GM19438 (cell line): ENCODE measurements around the gene ADRA2C.
"Not testable (repeated sequence)": the region's sequence is repeated elsewhere in the genome, so short reads cannot be mapped to it uniquely, and the experiment has no call there.

Experiments used
- ATAC-seq: cut with Tn5 transposase; IDR thresholded peaks from one replicate; pipeline ENCODE4 v1.9.1; 2021; ENCODE audit warnings: low read depth; ENCODE audit not compliant: unreplicated experiment

Gene ADRA2C

DNA sequence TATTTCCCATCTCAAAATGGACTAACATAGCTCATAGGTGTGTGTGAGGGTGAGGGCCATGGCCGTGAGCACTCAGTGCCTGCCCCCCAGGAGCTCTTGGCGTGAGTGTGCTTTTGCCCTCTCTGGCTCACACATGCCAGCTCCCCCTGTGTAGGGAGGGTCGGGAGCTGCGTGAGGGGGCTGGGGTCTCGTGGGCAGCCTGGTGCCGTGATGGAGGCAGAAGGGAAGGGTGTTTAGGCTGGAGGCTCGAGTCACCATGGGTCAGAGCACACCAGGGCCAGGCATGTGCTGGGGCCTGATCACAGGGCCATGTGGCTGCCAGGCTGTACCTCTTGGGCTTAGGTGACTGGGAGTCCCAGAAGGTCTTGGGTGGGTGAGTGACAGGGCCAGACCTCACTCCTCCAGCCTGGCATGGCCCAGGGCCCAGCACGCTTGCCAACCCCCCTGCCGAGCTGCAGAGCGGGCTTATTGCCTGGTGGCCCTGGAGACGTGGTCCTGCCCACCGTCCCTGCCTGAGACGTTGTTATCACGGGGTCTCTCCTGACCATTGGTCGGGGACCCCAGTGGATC is 44.0 kb downstream of the ADRA2C start:
- no peak for ATAC-seq

DNA sequence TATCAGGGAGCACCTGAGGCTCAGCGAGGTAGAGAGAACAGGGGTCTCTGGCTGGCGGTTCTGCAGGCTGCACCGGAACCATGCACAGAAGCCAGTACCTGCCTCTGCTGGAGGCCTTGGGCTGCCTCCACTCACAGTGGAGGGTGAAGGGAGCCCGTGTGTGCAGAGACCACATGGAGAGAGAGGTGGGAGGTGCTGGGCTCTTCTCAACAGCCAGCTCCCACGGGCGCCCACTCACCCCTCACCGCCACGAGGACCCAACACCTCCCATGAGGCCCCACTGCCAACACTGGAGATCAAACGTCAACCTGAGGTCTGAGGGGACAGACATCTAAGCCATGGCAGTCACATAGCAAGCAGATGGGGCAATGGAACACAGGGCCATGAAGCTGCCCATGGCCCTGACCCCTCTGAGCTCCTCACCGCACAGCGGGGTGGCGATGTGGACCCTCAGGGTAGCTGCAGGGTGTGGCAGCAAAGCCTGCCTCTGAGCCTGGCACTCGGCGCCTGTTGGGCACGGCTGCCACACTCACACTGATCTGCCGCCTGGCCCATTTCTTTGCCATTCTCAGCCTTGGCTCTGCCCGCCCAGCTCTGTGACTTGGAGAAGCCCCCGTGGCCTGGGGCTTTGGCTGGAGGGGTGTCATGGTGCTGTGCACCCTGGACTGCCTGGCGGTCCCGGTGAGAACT is 44.8 kb downstream of the ADRA2C start:
- no peak for ATAC-seq

DNA sequence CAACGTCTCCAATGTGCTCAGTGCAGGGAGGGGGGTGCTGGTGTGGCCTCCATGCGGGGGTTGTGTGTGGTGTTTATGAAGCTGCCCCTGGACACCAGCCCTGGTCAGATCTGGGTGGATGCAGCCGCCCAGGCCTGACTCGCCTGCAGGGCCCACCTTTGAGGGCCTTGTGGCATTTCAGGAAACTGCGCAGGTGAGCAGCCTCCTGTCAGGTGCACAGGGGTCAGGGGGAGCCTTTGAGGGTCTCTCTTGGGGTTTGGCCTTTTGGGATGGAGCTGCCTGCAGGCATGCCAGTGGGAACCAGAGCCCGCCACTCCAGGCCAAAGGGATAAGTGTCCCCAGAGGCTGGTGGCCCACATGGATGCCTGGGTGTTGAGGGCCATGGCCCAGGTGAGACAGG is 45.4 kb downstream of the ADRA2C start:
- ATAC-seq: no peak

DNA sequence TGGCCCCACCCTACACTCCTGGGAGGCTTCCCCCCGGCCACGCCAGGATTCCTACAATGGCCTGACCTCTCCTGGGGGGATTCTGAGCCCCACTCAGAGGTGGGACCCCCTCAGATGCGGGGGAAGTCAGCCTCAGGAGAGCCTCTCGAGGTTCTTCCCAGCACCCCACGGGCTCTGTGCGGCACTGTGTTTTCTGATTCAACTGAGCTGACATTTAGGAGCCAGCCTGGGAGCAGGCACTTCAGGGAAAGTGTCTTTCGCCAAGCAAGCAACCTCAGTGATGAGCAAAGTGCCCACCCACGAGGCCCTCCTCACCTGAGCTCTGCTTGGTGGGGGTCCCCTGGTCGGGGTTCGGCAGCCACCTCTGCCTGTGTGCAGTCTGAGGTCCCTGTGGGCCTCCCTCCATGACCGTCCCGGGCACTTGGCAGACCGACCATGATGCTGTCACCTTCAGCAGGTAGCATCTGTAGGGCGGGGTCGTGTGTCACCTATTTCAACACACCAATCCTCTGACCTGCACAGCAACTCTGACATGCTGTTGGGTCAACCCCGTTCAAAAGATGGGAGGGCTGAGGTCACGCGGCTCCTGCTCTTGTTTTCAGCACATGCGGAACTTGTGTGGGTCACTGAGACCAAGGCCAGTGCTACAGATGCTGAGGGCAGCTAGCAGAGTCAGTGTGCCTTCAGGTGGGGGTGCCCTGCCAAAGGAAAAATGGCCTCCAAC is 46.2 kb downstream of the ADRA2C start:
- ATAC-seq: no peak

- no peak for ATAC-seq
Measured at GRCh38 chr4:3813151-3814052, 47.2 kb downstream of the ADRA2C start.

GRCh38 chr4:3814053-3814570 is 47.9 kb downstream of the ADRA2C start:
- ATAC-seq: no peak

DNA sequence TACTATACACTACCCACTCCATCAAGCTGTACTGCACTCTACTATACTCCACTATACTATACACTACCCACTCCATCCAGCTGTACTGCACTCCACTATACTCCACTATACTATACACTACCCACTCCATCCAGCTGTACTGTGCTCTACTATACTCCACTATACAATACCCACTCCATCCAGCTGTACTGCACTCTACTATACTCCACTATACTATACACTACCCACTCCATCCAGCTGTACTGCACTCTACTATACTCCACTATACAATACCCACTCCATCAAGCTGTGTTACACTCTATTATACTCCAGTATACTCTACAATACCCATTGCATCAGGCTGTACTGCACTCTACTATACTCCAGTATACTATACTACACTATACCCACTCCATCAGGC is 48.7 kb downstream of the ADRA2C start:
- ATAC-seq: not testable (repeated sequence)

DNA sequence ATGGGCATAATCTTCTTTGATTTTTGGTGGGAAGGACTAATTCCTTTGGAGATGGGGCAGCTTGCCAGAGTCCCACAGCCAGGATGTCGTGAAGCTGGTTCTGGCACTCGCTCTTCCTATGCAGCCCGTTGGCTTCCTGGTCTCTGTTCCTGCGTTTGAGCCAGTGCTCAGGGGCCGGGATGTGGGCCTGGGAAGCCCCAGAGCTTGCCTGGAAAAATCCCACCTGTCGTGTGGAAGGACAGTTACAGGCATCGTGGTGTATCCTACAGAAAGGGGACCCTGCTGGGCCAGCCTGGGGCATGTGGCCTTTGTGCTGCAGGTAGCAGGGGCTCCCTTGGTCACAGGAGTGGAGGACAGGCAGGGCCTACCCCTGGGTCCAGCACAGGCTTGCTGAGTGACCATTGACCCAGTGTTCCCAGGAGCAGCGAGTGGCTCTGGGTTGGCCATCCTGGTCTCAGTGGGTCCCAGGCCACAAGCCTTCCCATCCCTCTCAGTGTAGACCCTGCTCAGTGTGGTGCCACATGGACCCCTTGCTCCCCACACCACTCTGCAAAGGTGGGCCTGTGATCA is 50.2 kb downstream of the ADRA2C start:
- ATAC-seq: no peak

DNA sequence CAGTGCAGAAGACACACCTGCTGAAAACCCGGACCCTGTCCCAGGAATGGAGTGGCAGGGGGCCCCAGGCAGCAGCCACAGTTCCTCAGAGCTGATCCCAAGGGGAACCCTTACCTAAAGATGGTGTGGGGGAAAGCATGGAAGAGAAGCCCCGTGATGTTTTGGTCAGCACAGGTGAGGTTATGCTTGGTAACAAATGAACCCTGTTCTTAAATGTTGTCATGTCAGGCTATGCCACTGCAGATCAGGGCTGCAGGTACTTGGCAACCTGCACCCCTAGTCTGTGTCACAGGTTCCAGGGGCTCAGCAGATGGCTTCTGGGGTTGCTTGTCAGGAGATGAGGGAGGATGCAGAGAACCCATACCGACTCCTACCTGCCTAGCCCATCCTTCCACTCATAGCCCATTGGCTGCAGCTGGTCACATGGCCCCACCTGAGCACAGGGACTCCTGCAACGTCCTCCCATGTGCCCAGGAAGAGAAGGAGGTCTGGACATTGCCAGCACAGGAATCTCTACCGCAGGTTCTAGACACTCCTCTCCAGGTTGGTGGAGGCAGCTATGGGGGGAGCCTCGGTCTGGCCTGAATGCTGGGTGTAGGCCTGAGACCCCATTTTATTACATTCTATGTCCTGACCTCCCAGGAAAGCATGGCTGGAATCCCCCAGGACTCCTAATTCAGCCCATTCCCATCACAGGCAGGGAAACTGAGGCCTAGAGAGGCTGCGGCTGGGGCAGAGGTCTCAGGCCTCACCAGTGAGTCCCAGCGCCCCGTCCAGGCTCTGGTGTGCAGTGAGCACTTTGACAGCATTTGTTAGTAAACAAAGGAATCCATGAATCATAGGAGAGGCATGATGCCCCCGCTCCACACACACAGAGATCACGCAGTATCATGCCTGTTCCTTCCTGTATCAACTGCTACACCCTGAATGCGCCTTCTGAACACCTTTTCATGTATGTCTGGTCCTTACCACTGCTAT is 51.1 kb downstream of the ADRA2C start:
- no peak for ATAC-seq
